Choroid plexus epithelial cell (primary cell): ENCODE results near the gene GTF2IRD1.

Source experiments
- DNase-seq: peaks from one replicate; pipeline ENCODE4 v3.0.0-alpha.2; 2010; ENCODE audit warnings: low read depth
- H3K4me3 ChIP-seq: 2 replicates; pipeline ENCODE4 v1.5.1; 2011; ENCODE audit warnings: low read depth, mild to moderate bottlenecking, control low read depth, low read length, moderate library complexity
- TF ChIP-seq, protein P1 (sequence below): conservative IDR thresholded peaks from 2 replicates; pipeline ENCODE4 v1.5.1; 2011; ENCODE audit warnings: low read depth, mild to moderate bottlenecking, control low read depth, inconsistent platforms, low read length, moderate library complexity

GTF2IRD1 gene

DNA sequence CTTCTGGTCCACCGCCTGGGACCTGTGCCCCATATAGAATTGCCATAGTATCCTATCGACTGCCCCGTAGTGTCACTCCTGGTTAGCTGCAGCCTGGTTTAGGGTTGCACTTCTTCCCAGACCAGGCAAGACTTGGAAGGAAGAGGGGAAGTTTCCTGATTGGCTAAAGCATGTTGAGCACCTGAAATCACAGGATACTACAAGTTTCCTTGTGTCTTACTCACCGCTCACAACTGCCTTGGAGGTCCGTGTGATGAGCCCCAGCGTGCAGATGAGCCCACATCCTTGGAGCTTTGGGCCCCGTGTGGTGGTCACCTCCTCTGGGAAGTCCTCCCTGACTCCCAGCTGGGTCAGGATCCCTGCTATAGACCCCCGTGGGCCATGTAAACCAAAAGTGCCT, 129.9 kb downstream of the GTF2IRD1 start:
- TF ChIP-seq, protein P1, sequence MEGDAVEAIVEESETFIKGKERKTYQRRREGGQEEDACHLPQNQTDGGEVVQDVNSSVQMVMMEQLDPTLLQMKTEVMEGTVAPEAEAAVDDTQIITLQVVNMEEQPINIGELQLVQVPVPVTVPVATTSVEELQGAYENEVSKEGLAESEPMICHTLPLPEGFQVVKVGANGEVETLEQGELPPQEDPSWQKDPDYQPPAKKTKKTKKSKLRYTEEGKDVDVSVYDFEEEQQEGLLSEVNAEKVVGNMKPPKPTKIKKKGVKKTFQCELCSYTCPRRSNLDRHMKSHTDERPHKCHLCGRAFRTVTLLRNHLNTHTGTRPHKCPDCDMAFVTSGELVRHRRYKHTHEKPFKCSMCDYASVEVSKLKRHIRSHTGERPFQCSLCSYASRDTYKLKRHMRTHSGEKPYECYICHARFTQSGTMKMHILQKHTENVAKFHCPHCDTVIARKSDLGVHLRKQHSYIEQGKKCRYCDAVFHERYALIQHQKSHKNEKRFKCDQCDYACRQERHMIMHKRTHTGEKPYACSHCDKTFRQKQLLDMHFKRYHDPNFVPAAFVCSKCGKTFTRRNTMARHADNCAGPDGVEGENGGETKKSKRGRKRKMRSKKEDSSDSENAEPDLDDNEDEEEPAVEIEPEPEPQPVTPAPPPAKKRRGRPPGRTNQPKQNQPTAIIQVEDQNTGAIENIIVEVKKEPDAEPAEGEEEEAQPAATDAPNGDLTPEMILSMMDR: no peak

DNA sequence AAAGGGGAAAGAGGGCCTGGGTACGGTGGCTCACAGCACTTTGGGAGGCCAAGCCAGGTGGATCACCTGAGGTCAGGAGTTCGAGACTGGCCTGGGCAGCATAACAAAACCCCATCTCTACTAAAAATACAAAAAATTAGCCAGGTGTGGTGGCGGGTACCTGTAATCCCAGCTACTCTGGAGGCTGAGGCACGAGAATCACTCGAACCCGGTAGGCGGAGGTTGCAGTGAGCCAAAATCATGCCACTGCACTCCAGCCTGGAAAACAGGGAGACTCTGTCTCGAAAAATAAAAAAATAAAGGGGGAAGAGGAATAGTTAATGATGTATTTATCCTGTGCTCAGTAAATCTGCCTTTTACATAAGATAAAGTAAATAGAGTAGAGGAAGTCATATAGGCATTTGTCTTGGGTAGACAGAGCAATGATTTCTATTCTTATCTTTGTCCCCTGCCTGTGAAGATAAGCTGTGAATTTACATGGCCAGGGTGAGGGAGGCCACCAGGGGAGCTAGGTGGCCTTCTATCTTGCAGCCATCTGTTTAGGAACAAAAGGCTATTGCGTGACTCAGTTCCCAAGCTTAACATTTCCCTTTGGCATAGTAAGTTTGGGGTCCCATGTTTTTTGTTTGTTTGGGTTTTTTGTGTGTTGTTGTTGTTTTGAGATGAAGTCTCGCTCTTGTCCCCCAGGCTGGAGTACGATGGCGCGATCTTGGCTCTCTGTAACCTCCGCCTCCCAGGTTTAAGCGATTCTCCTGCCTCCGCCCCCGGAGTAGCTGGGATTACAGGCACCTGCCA, 130.7 kb downstream of the GTF2IRD1 start:
- DNase-seq: no peak
- TF ChIP-seq, protein P1: no peak
- H3K4me3 ChIP-seq: no peak overlapping the region

More for the DNA sequence above, 129.9 kb downstream of the GTF2IRD1 start:
- no peak for DNase-seq
- no peak overlapping the region for H3K4me3 ChIP-seq

DNA sequence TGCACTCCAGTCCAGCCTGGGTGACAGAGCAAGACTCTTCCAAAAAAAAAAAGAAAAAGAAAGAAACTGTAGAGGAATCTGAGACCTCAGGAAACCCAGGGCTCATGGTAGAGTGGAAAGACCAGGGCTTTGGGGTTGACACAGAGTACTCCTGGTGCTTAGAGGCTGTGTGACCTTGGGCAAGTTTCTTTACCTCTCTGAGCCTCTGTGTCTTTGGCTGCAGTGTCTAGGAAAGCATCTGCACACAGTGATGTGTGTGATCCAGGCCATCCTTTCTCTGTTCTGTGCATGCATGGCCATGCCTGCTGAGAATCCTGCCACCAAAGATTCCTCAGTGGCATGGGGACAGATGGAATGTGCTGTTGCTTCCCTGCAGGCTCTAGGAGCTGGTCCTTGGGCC, 132.1 kb downstream of the GTF2IRD1 start:
- DNase-seq: no peak
- TF ChIP-seq, protein P1: no peak
- no peak overlapping the region for H3K4me3 ChIP-seq

DNA sequence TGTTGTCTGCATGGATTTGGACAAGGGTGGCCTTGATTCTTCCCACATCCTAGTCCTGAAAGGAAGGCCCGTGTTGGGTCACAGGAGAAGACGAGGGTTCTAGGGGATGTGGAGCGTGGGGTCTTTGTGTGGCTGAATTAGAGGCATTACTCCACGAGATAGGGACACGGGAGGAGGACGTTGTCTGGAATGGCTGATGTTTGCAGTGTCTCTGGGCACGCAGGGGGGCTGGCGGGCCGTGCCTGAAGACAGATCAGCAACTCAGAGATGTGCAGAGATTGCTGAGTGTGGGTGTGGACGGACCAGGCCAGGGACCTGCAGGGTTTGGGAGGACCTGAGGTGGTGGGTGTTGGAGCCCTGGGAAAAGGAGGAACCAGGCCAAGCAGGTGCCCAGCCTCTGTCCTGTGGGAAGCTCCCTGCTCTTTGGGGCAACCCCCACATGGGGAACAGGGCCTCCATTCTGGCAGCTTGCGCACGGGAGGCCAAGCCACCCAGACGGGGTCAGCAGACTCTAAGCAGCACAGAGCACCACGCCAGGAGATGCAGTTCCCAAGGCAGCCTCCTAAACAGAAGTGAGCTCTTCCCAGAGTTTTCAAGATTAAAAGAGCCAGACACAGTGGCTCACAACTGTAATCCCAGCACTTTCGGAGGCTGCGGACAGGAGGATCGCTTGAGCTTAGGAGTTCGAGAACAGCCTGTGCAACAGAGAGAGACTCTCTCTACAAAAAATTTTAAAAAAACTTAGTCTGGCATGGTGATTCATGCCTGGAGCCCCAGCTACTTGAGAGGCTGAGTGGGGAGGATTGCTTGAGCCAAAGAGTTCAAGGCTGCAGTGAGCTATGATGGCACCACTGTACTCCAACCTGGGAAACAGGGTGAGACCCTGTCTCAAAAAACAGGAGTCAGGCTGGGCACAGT, 132.8 kb downstream of the GTF2IRD1 start:
- TF ChIP-seq, protein P1: no peak
- H3K4me3 ChIP-seq: no peak overlapping the region
- peak; percentile 31 for DNase-seq

DNA sequence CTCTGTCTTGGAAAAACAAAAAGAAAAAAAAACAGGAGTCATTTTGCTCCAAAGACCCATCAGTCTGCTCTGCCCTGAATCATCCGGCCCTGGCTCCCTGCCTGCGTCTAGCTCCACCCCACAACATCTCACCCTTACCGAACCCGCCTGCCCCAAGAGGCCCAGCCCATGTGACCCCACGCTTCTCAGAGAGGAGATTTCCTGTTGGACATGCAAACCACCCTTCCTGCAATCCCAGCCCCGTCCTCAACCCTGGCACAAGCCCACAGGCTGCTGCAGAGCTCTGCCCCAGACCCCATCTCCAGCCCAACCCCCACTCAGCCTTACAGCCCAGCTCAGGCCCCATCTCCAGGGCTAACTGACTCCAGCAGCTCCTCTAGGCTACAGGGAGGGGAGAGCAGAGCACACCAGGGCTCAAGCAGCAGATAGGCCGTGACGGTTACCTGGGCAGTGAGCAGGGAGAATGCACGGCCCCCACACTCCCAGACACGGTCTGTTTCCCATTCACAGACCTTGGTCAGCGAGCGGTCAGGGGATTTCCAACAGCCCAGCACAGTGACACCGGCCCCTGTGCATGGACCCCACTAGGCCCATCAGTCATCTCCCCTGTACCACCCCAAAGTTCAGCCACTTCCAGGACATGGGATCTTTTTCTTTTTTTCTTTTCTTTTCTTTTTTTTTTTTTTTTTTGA, 133.9 kb downstream of the GTF2IRD1 start:
- DNase-seq: peak; percentile 93
- no peak overlapping the region for H3K4me3 ChIP-seq
- TF ChIP-seq, protein P1: peak; percentile 2

DNA sequence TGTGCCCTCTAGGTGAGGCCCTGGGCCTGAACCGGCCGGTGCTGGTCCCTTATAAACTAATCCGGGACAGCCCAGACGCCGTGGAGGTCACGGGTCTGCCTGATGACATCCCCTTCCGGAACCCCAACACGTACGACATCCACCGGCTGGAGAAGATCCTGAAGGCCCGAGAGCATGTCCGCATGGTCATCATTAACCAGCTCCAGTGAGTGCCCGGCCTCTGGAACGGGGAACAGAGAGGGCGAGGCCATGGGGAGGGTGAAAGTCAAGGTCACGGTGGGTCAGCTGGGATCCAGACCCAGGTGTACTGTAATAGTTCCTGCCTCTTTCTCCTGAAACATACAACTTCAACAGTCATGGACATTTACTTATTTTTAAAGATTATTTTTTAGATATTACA, 137.1 kb downstream of the GTF2IRD1 start:
- no peak for DNase-seq
- TF ChIP-seq, protein P1: no peak
- no peak overlapping the region for H3K4me3 ChIP-seq
